Stimulated activated naive CD8-positive, alpha-beta T cell treated with anti-CD3 and anti-CD28 coated beads, Interleukin-15, Interleukin-2, amounts not matched to agents 100 ng/mL and 50 ng/mL, for 24 hours (primary cell): ENCODE measurements around the gene FCMR.

Source experiments
- H3K27ac Mint-ChIP-seq: one replicate; pipeline ENCODE4 v1.8.0; 2021; ENCODE audit warnings: mild to moderate bottlenecking, mixed read lengths
- H3K27me3 Mint-ChIP-seq: one replicate; pipeline ENCODE4 v1.8.0; 2021; ENCODE audit warnings: mixed read lengths
- H3K36me3 Mint-ChIP-seq: one replicate; pipeline ENCODE4 v1.8.0; 2021; ENCODE audit warnings: low read depth, mixed read lengths
- H3K4me1 Mint-ChIP-seq: one replicate; pipeline ENCODE4 v1.8.0; 2021; ENCODE audit warnings: low read depth, mixed read lengths
- H3K4me3 Mint-ChIP-seq: one replicate; pipeline ENCODE4 v1.8.0; 2021; ENCODE audit warnings: mild to moderate bottlenecking, mixed read lengths
- H3K9me3 Mint-ChIP-seq: one replicate; pipeline ENCODE4 v1.8.0; 2021; ENCODE audit warnings: mixed read lengths

FCMR gene

GRCh38 chr1:206892351-206892984 is 29.3 kb downstream of the FCMR start:
- Mint-ChIP-seq H3K9me3 (no peaks in the 10 kb centered on the region), H3K36me3 (no peaks in the 10 kb centered on the region), H3K4me3 (no peak overlapping the region), H3K27me3 (no peaks in the 10 kb centered on the region), H3K4me1 (peaks cover 86% of the 10 kb centered on the region), H3K27ac (no peak overlapping the region)

- Mint-ChIP-seq H3K9me3 (no peaks in the 10 kb centered on the region), H3K27me3 (peaks cover 3% of the 10 kb centered on the region), H3K4me3 (no peak overlapping the region), H3K27ac (no peak overlapping the region), H3K36me3 (no peaks in the 10 kb centered on the region), H3K4me1 (peaks cover 76% of the 10 kb centered on the region)
These were observed 30.3 kb downstream of the FCMR start for GRCh38 chr1:206891412-206891811.

GRCh38 chr1:206890125-206891060 is 31.3 kb downstream of the FCMR start:
- Mint-ChIP-seq H3K36me3 (no peaks in the 10 kb centered on the region), H3K27me3 (peaks cover 3% of the 10 kb centered on the region), H3K4me3 (peak overlapping the region; percentile 29), H3K27ac (peak overlapping the region; percentile 59), H3K4me1 (peaks cover 65% of the 10 kb centered on the region), H3K9me3 (no peaks in the 10 kb centered on the region)

DNA sequence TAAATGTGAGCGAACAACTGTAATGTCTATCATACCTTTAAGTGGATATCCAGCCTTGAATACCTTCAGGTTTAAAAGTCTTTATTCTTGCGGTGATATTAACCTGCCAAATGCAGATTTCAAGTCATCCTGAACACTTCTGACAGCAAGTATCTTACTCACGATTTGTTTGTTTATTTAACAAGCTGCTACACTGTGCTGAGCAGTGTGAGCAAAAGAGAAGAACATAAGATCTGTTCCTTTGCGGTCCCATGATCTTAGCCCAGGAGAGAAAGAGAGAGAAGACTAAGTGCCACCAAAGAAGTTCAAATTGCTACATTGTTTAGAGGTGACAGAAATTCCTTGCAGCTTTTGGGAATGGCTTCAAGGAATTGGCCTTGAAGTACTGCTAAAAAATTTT is 34.0 kb downstream of the FCMR start:
- Mint-ChIP-seq H3K27me3 (peaks cover 3% of the 10 kb centered on the region), H3K27ac (no peak overlapping the region), H3K9me3 (no peaks in the 10 kb centered on the region), H3K4me1 (peaks cover 42% of the 10 kb centered on the region), H3K36me3 (no peaks in the 10 kb centered on the region), H3K4me3 (no peak overlapping the region)

DNA sequence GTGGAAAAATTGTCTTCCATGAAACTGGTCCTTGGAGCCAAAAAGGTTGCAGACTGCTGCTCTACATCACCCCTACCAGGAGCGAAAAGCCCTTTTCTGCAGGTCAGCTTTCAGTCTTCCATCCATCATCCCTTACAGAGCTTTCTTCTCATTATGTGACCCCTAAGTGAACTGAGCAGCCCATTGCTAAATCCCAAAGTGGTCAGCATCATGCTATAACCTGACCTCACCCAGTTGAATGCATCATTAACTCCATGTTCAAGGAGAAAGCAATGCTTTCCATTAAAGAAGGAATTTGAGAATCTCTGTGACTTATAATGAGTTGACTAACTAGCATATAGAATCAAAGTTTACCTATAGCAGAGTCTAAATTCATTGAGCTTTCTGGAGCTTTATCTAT is 34.9 kb downstream of the FCMR start:
- Mint-ChIP-seq H3K36me3 (no peaks in the 10 kb centered on the region), H3K4me3 (no peak overlapping the region), H3K27ac (no peak overlapping the region), H3K9me3 (no peaks in the 10 kb centered on the region), H3K27me3 (peaks cover 3% of the 10 kb centered on the region), H3K4me1 (peaks cover 34% of the 10 kb centered on the region)

- Mint-ChIP-seq H3K36me3 (no peaks in the 10 kb centered on the region), H3K4me3 (no peak overlapping the region), H3K27me3 (peaks cover 3% of the 10 kb centered on the region), H3K4me1 (peaks cover 22% of the 10 kb centered on the region), H3K27ac (no peak overlapping the region), H3K9me3 (no peaks in the 10 kb centered on the region)
These were observed 36.2 kb downstream of the FCMR start for GRCh38 chr1:206885341-206886060.

DNA sequence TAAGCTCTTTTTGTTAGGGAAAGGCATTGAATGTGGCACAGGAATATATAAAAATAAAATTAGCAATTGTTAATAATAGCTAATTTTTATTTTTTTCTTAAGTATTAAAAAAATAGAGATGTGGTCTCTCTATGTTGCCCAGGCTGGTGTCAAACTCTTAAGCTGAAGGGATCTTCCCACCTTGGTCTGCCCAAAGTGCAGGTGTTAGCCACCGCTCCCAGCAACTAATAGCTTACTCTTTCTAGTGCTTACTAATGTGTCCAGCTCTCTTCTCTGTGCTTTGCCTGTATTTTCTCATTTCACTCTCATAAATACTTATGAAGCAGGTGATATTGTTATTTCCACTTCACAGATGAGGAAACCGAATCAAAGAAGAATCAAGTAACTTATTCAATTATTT is 37.9 kb downstream of the FCMR start:
- Mint-ChIP-seq H3K27ac (no peak overlapping the region), H3K4me3 (no peak overlapping the region), H3K4me1 (peaks cover 10% of the 10 kb centered on the region), H3K27me3 (peaks cover 3% of the 10 kb centered on the region), H3K36me3 (no peaks in the 10 kb centered on the region), H3K9me3 (peaks cover 6% of the 10 kb centered on the region)

- Mint-ChIP-seq H3K4me3 (no peak overlapping the region), H3K36me3 (no peaks in the 10 kb centered on the region), H3K9me3 (peaks cover 12% of the 10 kb centered on the region), H3K27ac (no peak overlapping the region), H3K4me1 (peaks cover 6% of the 10 kb centered on the region), H3K27me3 (peaks cover 3% of the 10 kb centered on the region)
These were observed 38.6 kb downstream of the FCMR start for GRCh38 chr1:206883160-206883559.

DNA sequence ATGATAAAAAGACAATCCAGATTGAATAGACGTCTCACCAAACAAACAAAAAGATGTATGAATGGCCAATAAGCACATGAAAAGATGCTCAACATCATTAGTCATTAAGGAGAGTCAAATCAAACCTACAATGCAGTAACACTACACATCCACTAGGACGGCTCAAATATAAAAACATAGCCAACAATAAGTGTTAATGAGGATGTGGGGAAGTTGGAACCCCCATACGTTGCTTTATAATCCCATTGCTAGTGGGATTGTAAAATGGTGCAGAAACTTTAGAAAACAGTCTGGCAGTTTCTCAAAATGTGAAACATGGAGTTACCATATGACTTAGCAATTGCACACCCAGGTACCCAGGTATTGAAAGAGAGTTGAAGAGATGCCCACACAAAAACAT is 39.2 kb downstream of the FCMR start:
- no peak overlapping the region for H3K27ac Mint-ChIP-seq
- peaks cover 1% of the 10 kb centered on the region for H3K36me3 Mint-ChIP-seq
- no peak overlapping the region for H3K4me3 Mint-ChIP-seq
- H3K27me3 Mint-ChIP-seq: peaks cover 3% of the 10 kb centered on the region
- H3K4me1 Mint-ChIP-seq: peaks cover 5% of the 10 kb centered on the region
- H3K9me3 Mint-ChIP-seq: peaks cover 14% of the 10 kb centered on the region

- no peak overlapping the region for H3K4me3 Mint-ChIP-seq
- peaks cover 4% of the 10 kb centered on the region for H3K36me3 Mint-ChIP-seq
- H3K9me3 Mint-ChIP-seq: peaks cover 15% of the 10 kb centered on the region
- no peak overlapping the region for H3K27ac Mint-ChIP-seq
- no peaks in the 10 kb centered on the region for H3K27me3 Mint-ChIP-seq
- peaks cover 5% of the 10 kb centered on the region for H3K4me1 Mint-ChIP-seq
These were observed 41.4 kb downstream of the FCMR start for GRCh38 chr1:206880314-206880713.

GRCh38 chr1:206878456-206878855 is 43.3 kb downstream of the FCMR start:
- Mint-ChIP-seq H3K4me1 (peaks cover 5% of the 10 kb centered on the region), H3K4me3 (no peak overlapping the region), H3K27ac (no peak overlapping the region), H3K9me3 (peaks cover 19% of the 10 kb centered on the region), H3K27me3 (peaks cover 3% of the 10 kb centered on the region), H3K36me3 (peaks cover 4% of the 10 kb centered on the region)

DNA sequence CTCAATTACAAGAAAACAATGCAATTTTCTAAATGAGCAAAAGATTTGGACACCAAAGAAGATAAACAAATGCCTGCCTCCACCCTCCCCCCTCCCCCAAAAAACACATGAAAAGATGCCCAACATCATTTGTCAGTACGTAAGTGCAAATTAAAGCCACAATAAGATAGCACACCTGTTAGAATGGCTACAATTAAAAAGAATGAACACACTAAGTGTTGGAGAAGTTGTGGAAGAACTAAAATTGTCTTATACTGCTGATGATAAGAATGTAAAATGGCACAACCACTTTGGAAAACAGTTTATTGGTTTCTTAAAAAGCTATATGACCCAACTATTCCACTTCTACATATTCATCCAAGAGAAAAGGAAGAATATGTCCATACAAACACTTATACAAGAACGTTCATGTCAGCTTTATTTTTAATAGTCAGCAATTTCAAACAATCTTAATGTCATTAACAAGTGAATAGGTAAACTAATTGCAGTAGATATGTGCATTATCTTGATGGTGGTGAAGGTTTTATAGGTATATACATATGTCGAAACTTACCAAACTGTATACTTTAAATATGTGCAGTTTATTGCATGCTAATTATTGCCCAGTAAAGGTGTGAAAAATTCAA is 45.9 kb downstream of the FCMR start:
- peaks cover 3% of the 10 kb centered on the region for H3K27me3 Mint-ChIP-seq
- H3K4me3 Mint-ChIP-seq: no peak overlapping the region
- peaks cover 4% of the 10 kb centered on the region for H3K36me3 Mint-ChIP-seq
- H3K27ac Mint-ChIP-seq: no peak overlapping the region
- peaks cover 5% of the 10 kb centered on the region for H3K4me1 Mint-ChIP-seq
- H3K9me3 Mint-ChIP-seq: peaks cover 22% of the 10 kb centered on the region

DNA sequence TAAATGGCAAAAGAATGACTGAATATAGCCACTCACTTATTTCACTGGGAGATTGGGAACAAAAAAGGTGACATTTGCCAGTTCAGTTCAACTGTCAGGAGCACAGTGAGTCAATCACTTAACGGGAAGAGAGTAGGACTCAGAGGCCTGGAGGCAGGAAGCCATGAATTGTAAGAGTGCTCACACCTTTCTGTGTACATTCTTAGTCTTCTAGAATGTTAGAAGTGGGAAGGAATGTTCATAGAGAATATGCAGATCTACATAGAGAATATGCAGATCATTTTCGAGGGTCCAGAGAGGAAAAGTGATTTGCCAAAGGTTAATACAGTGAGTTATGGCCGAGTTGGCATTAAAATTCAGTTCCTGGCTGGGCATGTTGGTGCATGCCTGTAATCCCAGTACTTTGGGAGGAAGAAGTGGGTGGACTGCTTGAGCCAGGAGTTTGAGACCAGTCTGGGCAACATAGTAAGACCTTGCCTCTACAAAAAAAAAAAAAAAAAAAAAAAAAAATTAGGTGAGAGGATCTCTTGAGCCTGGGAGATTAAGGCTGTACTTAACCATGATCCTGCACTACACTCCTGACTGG is 48.0 kb downstream of the FCMR start:
- Mint-ChIP-seq H3K9me3 (peaks cover 15% of the 10 kb centered on the region), H3K27ac (no peak overlapping the region), H3K4me3 (no peak overlapping the region), H3K36me3 (peaks cover 4% of the 10 kb centered on the region), H3K27me3 (peaks cover 8% of the 10 kb centered on the region), H3K4me1 (no peaks in the 10 kb centered on the region)

DNA sequence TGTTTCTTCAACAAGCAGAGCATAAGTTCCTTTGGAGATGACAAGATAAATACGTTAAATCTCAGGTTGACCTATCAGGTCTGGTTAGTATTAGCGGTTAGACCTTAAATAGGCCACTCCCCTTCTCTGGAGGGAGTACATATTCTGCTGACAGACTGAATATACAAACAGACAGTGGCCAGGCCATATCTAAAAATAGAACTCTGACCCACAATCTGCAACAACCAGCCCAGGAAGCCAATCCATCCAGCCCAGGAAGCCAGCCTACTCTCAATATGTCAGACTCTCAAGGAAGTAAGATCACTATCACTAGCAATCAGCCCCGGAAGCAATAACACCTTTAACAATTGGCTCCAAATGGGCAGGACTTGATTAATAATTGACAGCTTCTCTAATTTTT is 49.6 kb downstream of the FCMR start:
- no peaks in the 10 kb centered on the region for H3K4me1 Mint-ChIP-seq
- H3K27ac Mint-ChIP-seq: no peak overlapping the region
- peaks cover 8% of the 10 kb centered on the region for H3K27me3 Mint-ChIP-seq
- no peak overlapping the region for H3K4me3 Mint-ChIP-seq
- no peaks in the 10 kb centered on the region for H3K36me3 Mint-ChIP-seq
- peaks cover 8% of the 10 kb centered on the region for H3K9me3 Mint-ChIP-seq
